ENCODE data around the gene FHL2.

FHL2 gene

GRCh38 chr2:105437708-105438103, 38.9 kb upstream of the FHL2 start:
- intact Hi-C loops (cut with DNase I; ENCODE audit: low total_unique reads): no loop called here
- no peak for TF ChIP-seq CTCF (IDR thresholded peaks at IDR 0.05)
- no peaks in the 10 kb centered on the region for H3K36me3 ChIP-seq
- no peak for DNase-seq
- peaks cover 0 to under 1% of the 10 kb centered on the region in 2 donors for H3K27me3 ChIP-seq
- no peak overlapping the region for H3K4me3 ChIP-seq
- peaks cover 0 to 9% (median 4%) of the 10 kb centered on the region in 4 donors for H3K4me1 ChIP-seq
- no peak overlapping the region for H3K27ac ChIP-seq
- no peaks in the 10 kb centered on the region for H3K9me3 ChIP-seq

GRCh38 chr2:105432749-105433148, 33.9 kb upstream of the FHL2 start:
- no peaks in the 10 kb centered on the region for H3K9me3 ChIP-seq
- intact Hi-C loops (cut with DNase I; ENCODE audit: low total_unique reads): no loop called here
- peaks cover 0 to 8% (median 1%) of the 10 kb centered on the region in 4 donors for H3K4me1 ChIP-seq
- H3K27ac ChIP-seq: no peak overlapping the region
- DNase-seq: no peak
- no peaks in the 10 kb centered on the region for H3K27me3 ChIP-seq
- H3K4me3 ChIP-seq: no peak overlapping the region
- TF ChIP-seq CTCF (IDR thresholded peaks at IDR 0.05): no peak
- H3K36me3 ChIP-seq: no peaks in the 10 kb centered on the region

GRCh38 chr2:105432044-105432399, 33.2 kb upstream of the FHL2 start:
- Histone ChIP-seq H3K4me1 (peaks cover 0 to 8% (median 1%) of the 10 kb centered on the region in 4 donors), H3K27me3 (no peaks in the 10 kb centered on the region), H3K9me3 (no peaks in the 10 kb centered on the region), H3K36me3 (no peaks in the 10 kb centered on the region), H3K27ac (no peak overlapping the region), H3K4me3 (no peak overlapping the region)
- intact Hi-C loops (cut with DNase I; ENCODE audit: low total_unique reads): no loop called here
- no peak for DNase-seq
- no peak for TF ChIP-seq CTCF (IDR thresholded peaks at IDR 0.05)

- no peaks in the 10 kb centered on the region for H3K9me3 ChIP-seq
- intact Hi-C loops (cut with DNase I; ENCODE audit: low total_unique reads): no loop called here
- H3K4me3 ChIP-seq: no peak overlapping the region
- no peaks in the 10 kb centered on the region for H3K36me3 ChIP-seq
- no peak overlapping the region for H3K27ac ChIP-seq
- H3K27me3 ChIP-seq: no peaks in the 10 kb centered on the region
- no peak for DNase-seq
- H3K4me1 ChIP-seq: peaks cover 0 to 8% (median 1%) of the 10 kb centered on the region in 4 donors
- TF ChIP-seq CTCF (IDR thresholded peaks at IDR 0.05): no peak
Measured at GRCh38 chr2:105431367-105432043, 32.7 kb upstream of the FHL2 start.

- no peak overlapping the region for H3K27ac ChIP-seq
Measured at GRCh38 chr2:105428387-105429018, 29.7 kb upstream of the FHL2 start.

More at GRCh38 chr2:105428387-105429018, 29.7 kb upstream of the FHL2 start:
- Histone ChIP-seq H3K36me3 (no peaks in the 10 kb centered on the region), H3K4me3 (no peak overlapping the region), H3K4me1 (peaks cover 0 to 8% (median 1%) of the 10 kb centered on the region in 4 donors), H3K27me3 (no peaks in the 10 kb centered on the region), H3K9me3 (no peaks in the 10 kb centered on the region)
- TF ChIP-seq CTCF (IDR thresholded peaks at IDR 0.05): no peak
- intact Hi-C loops (cut with DNase I; ENCODE audit: low total_unique reads): no loop called here
- no peak for DNase-seq
